SK-N-SH (cell line): ENCODE data around the gene PRKN. TPM values are rescaled to one million over a fixed set of nuclear protein-coding genes. Genes with fewer than 3 reads are reported as not detected.

Experiments used
- CTCF ChIA-PET: fragments of 300-600, 350-600 bp; formaldehyde crosslinking; extraction: SDS; loops from one replicate; lab custom pipeline; 2021; lab: Yijun Ruan, JAX
- POLR2A ChIA-PET: fragments of 350-600 bp; sonication (Branson Sonifier 250); formaldehyde crosslinking; extraction: SDS; loops from one replicate; lab custom pipeline; 2020; ENCODE audit warnings: antibody characterized with exemption, inconsistent platforms; lab: Yijun Ruan, JAX
- DNase-seq: peaks from one replicate; pipeline ENCODE4 v3.0.0; 2012
- H2AFZ ChIP-seq: fragments of 200-600 bp; sonication (generic); 2 replicates; pipeline ENCODE4 v1.8.1; 2016; ENCODE audit warnings: antibody characterized with exemption, mild to moderate bottlenecking, low read depth
- H3F3A ChIP-seq: fragments of 200-600 bp; sonication (generic); replicated peaks from 2 replicates; pipeline ENCODE3; 2016; ENCODE audit warnings: antibody characterized with exemption, mild to moderate bottlenecking; ENCODE audit not compliant: insufficient read depth
- H3K27ac ChIP-seq, 2 experiments: fragments of 200-500 bp in 1 of 2; fragments of 200-600 bp in 1 of 2; sonication (Bioruptor generic) in 1 of 2; sonication (generic), shearing (Covaris generic) in 1 of 2; 2 replicates each; pipeline versions ENCODE4 v1.5.1 to v1.6.1; 2014 to 2016; ENCODE audit warnings: low read depth in 2 of 2, inconsistent platforms in 1 of 2, low read length in 1 of 2, mild to moderate bottlenecking in 1 of 2, mixed read lengths in 1 of 2
- H3K27me3 ChIP-seq: fragments of 200-600 bp; sonication (generic), shearing (Covaris generic); 2 replicates; pipeline ENCODE4 v1.6.1; 2016; ENCODE audit warnings: mixed run types; ENCODE audit not compliant: insufficient read depth
- H3K36me3 ChIP-seq, 2 experiments: fragments of 200-500 bp in 1 of 2; fragments of 200-600 bp in 1 of 2; sonication (Bioruptor generic) in 1 of 2; sonication (generic) in 1 of 2; replicated peaks in 1 of 2; 2 replicates each; pipeline versions ENCODE3 to v1.5.1; 2014 to 2016; ENCODE audit warnings: low read length in 1 of 2, mild to moderate bottlenecking in 1 of 2; ENCODE audit not compliant: insufficient read depth in 2 of 2, control insufficient read depth in 1 of 2
- H3K4me1 ChIP-seq, 2 experiments: fragments of 200-500 bp in 1 of 2; fragments of 200-600 bp in 1 of 2; sonication (Bioruptor generic) in 1 of 2; sonication (generic), shearing (Covaris generic) in 1 of 2; 2 replicates each; pipeline versions ENCODE4 v1.5.1 to v1.6.1; 2014 to 2016; ENCODE audit warnings: low read depth in 1 of 2, low read length in 1 of 2, mixed run types in 1 of 2; ENCODE audit not compliant: insufficient read depth in 2 of 2, control insufficient read depth in 1 of 2
- H3K4me2 ChIP-seq: fragments of 200-600 bp; sonication (generic), shearing (Covaris generic); 2 replicates; pipeline ENCODE4 v1.6.1; 2017; ENCODE audit warnings: mixed run types
- H3K4me3 ChIP-seq, 2 experiments: fragments of 200-500 bp in 1 of 2; fragments of 200-600 bp in 1 of 2; sonication (Bioruptor generic) in 1 of 2; sonication (generic), shearing (Covaris generic) in 1 of 2; 2 replicates each; pipeline versions ENCODE4 v1.5.1 to v1.8.1; 2014 to 2016; ENCODE audit warnings: low read depth in 2 of 2, inconsistent platforms in 1 of 2, low read length in 1 of 2, mild to moderate bottlenecking in 1 of 2, mixed read lengths in 1 of 2, moderate library complexity in 1 of 2
- H3K79me2 ChIP-seq: fragments of 200-600 bp; sonication (generic); 2 replicates; pipeline ENCODE4 v1.8.1; 2017; ENCODE audit warnings: mild to moderate bottlenecking; ENCODE audit not compliant: insufficient read depth
- H3K9ac ChIP-seq: fragments of 200-600 bp; sonication (generic); 2 replicates; pipeline ENCODE4 v1.6.1; 2017; ENCODE audit warnings: mixed run types
- H3K9me2 ChIP-seq: fragments of 200-600 bp; sonication (generic); 2 replicates; pipeline ENCODE4 v1.6.1; 2017; ENCODE audit warnings: mixed run types
- H3K9me3 ChIP-seq: fragments of 200-600 bp; sonication (generic); 2 replicates; pipeline ENCODE4 v1.6.1; 2017; ENCODE audit warnings: mixed run types, mild to moderate bottlenecking, moderate library complexity
- H4K20me1 ChIP-seq: fragments of 200-600 bp; sonication (generic); 2 replicates; pipeline ENCODE4 v1.6.1; 2017; ENCODE audit warnings: mild to moderate bottlenecking, mixed run types; ENCODE audit not compliant: insufficient read depth
- CHD2 ChIP-seq: fragments of 150-350 bp; IDR thresholded peaks from 2 replicates; pipeline ENCODE4 v1.6.1; 2018; ENCODE audit warnings: low read length; ENCODE audit not compliant: partially characterized antibody
- CTCF ChIP-seq: fragments of 200-600 bp; sonication (generic); IDR thresholded peaks from 2 replicates; pipeline ENCODE4 v1.6.1; 2017; ENCODE audit warnings: antibody characterized with exemption, mild to moderate bottlenecking, moderate library complexity
- EP300 ChIP-seq, 2 experiments: IDR thresholded peaks; 2 replicates each; pipeline versions ENCODE4 v1.4.0 to v1.6.1; 2012; ENCODE audit warnings: borderline replicate concordance in 1 of 2, low read depth in 1 of 2, low read length in 1 of 2
- EZH2phosphoT487 ChIP-seq: fragments of 200-600 bp; sonication (generic); IDR thresholded peaks from 2 replicates; pipeline ENCODE4 v1.6.1; 2017; ENCODE audit warnings: low read depth, mixed run types, mild to moderate bottlenecking, antibody characterized with exemption, moderate library complexity, borderline replicate concordance
- FOSL2 ChIP-seq: IDR thresholded peaks from 2 replicates; pipeline ENCODE4 v1.4.0; 2012; ENCODE audit warnings: low read depth, mild to moderate bottlenecking, moderate library complexity, borderline replicate concordance
- FOXJ3 ChIP-seq: sonication (generic); formaldehyde crosslinking; IDR thresholded peaks from 2 replicates; pipeline ENCODE4 v1.5.1; 2020; ENCODE audit warnings: mild to moderate bottlenecking, missing genetic modification reagents
- GATA2 ChIP-seq: sonication (generic); formaldehyde crosslinking; IDR thresholded peaks from 2 replicates; pipeline ENCODE4 v1.5.0; 2020; ENCODE audit warnings: mild to moderate bottlenecking, missing genetic modification reagents
- JUND ChIP-seq: IDR thresholded peaks from 2 replicates; pipeline ENCODE4 v1.4.0; 2012
- MAX ChIP-seq: IDR thresholded peaks from 2 replicates; pipeline ENCODE4 v1.4.0; 2012; ENCODE audit warnings: low read depth
- RFX5 ChIP-seq: IDR thresholded peaks from 2 replicates; pipeline ENCODE4 v1.6.1; 2012; ENCODE audit warnings: mild to moderate bottlenecking, improper control_type of control experiment, low read length
- RXRA ChIP-seq: IDR thresholded peaks from 2 replicates; pipeline ENCODE4 v1.4.0; 2012; ENCODE audit warnings: low read depth, mild to moderate bottlenecking, borderline replicate concordance
- SIN3A ChIP-seq: IDR thresholded peaks from 2 replicates; pipeline ENCODE4 v1.6.1; 2012; ENCODE audit warnings: low read depth, mild to moderate bottlenecking, low read length, moderate library complexity, borderline replicate concordance
- SMC3 ChIP-seq: IDR thresholded peaks from 2 replicates; pipeline ENCODE4 v1.6.1; 2012; ENCODE audit warnings: low read depth, low read length, improper control_type of control experiment
- TCF12 ChIP-seq: IDR thresholded peaks from 2 replicates; pipeline ENCODE4 v1.4.0; 2012
- TEAD4 ChIP-seq: IDR thresholded peaks from 2 replicates; pipeline ENCODE4 v1.4.0; 2012; ENCODE audit warnings: mild to moderate bottlenecking, borderline replicate concordance; ENCODE audit not compliant: insufficient read depth
- USF1 ChIP-seq: IDR thresholded peaks from 2 replicates; pipeline ENCODE4 v1.4.0; 2012; ENCODE audit warnings: low read depth, borderline replicate concordance
- YY1 ChIP-seq: IDR thresholded peaks from 2 replicates; pipeline ENCODE4 v1.4.0; 2012; ENCODE audit warnings: low read depth, mild to moderate bottlenecking
- WGBS: methylation state at CpG from one replicate; pipeline ENCODE4 v1.1.6; 2017; ENCODE audit warnings: low lambda C conversion rate; 5-methylcytosine and 5-hydroxymethylcytosine counted together
- polyA plus RNA-seq, 3 experiments: library from polyadenylated mRNA; depleted of rRNA; stranded (reverse); fragments of >200 nt; gene quantifications; 2 replicates each; pipeline ENCODE4 v1.2.3, GENCODE V29; 2012
- TF ChIP-seq, protein P1 (sequence below): IDR thresholded peaks from 2 replicates; pipeline ENCODE4 v1.6.1; 2012; ENCODE audit warnings: mild to moderate bottlenecking, low read depth, low read length, moderate library complexity

Gene PRKN
- polyA plus RNA-seq, 1 of the 3 experiments (the other 2 are of a cell fraction): 0.76 TPM

DNA sequence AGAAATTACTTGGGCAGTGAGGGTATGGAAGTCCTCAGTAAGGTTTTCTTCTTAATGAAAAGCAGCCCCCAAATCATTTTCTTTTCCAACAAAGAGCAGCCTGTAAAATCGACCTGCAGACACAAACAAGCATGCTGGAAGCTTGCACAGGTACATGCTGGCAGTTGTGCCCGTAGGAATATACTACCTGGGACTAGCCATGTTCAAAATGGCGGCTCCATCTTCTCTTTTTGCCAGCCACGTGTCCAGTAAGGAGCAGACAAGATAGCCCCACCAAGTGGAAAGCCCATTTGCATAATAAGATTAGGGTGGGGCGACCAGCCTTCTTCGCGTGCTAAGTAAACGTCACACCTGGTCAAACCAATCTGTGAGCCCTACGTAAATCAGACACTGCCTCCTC lies 1194.3 kb downstream of the PRKN start:
- no peaks in the 10 kb centered on the region for H4K20me1 ChIP-seq
- no peaks in the 10 kb centered on the region for H3K4me1 ChIP-seq
- H3K36me3 ChIP-seq: no peaks in the 10 kb centered on the region
- H3K9me2 ChIP-seq: no peaks in the 10 kb centered on the region
- no peaks in the 10 kb centered on the region for H3K27me3 ChIP-seq
- DNase-seq: no peak
- H3K9ac ChIP-seq: no peak overlapping the region
- H3K4me3 ChIP-seq: no peak overlapping the region
- no peak overlapping the region for H3K27ac ChIP-seq
- TF ChIP-seq USF1 (no peak), FOSL2 (no peak), GATA2 (no peak), SMC3 (no peak)
- TF ChIP-seq, all 33 proteins: peak for 0
- 56% methylated on average over 9 of the region's 9 CpGs for WGBS
- no peaks in the 10 kb centered on the region for H3K79me2 ChIP-seq
- H2AFZ ChIP-seq: no peak overlapping the region
- no peaks in the 10 kb centered on the region for H3F3A ChIP-seq
- CTCF ChIA-PET: no interaction called here
- H3K9me3 ChIP-seq: no peaks in the 10 kb centered on the region
- POLR2A ChIA-PET: no interaction called here
- H3K4me2 ChIP-seq: no peak overlapping the region

GRCh38 chr6:161532536-161532935 lies 1195.0 kb downstream of the PRKN start:
- Histone ChIP-seq H3K9ac (no peak overlapping the region), H3K4me3 (no peak overlapping the region), H3K36me3 (no peaks in the 10 kb centered on the region), H3K4me2 (no peak overlapping the region), H3K79me2 (no peaks in the 10 kb centered on the region)
- TF ChIP-seq RFX5 (no peak), YY1 (no peak), CTCF (no peak), FOSL2 (no peak), SIN3A (no peak), GATA2 (no peak), TEAD4 (no peak)
- TF ChIP-seq, all 33 proteins: peak for 0
- no peak for DNase-seq
- Histone ChIP-seq H4K20me1 (no peaks in the 10 kb centered on the region), H3K4me1 (no peaks in the 10 kb centered on the region), H3K9me3 (no peaks in the 10 kb centered on the region), H3F3A (no peaks in the 10 kb centered on the region), H2AFZ (no peak overlapping the region), H3K27ac (no peak overlapping the region), H3K9me2 (no peaks in the 10 kb centered on the region), H3K27me3 (no peaks in the 10 kb centered on the region)
- 69% methylated on average over 6 of the region's 6 CpGs for WGBS
- ChIA-PET CTCF (no interaction called here), POLR2A (no interaction called here)

- POLR2A ChIA-PET: no interaction called here
- Histone ChIP-seq H3K9ac (no peak overlapping the region), H3K27me3 (no peaks in the 10 kb centered on the region), H3K4me3 (no peak overlapping the region), H3K4me1 (no peaks in the 10 kb centered on the region), H3K79me2 (no peaks in the 10 kb centered on the region), H4K20me1 (no peaks in the 10 kb centered on the region), H3K27ac (no peak overlapping the region), H3K4me2 (no peak overlapping the region), H3K36me3 (no peaks in the 10 kb centered on the region), H3K9me3 (no peaks in the 10 kb centered on the region), H3F3A (no peaks in the 10 kb centered on the region), H2AFZ (no peak overlapping the region), H3K9me2 (no peaks in the 10 kb centered on the region)
- no peak for DNase-seq
- WGBS: 17% methylated on average over 1 of the region's 1 CpG
- CTCF ChIA-PET: no interaction called here
- TF ChIP-seq EZH2phosphoT487 (no peak), TCF12 (no peak), RXRA (no peak), MAX (no peak), EP300 (IDR thresholded peaks at IDR 0.05; ENCODE audit: borderline replicate concordance in 1 of 2, low read depth in 1 of 2, low read length in 1 of 2) (no peak), CHD2 (no peak), JUND (no peak), FOXJ3 (CRISPR knock-in tag) (no peak)
- TF ChIP-seq, protein P1, sequence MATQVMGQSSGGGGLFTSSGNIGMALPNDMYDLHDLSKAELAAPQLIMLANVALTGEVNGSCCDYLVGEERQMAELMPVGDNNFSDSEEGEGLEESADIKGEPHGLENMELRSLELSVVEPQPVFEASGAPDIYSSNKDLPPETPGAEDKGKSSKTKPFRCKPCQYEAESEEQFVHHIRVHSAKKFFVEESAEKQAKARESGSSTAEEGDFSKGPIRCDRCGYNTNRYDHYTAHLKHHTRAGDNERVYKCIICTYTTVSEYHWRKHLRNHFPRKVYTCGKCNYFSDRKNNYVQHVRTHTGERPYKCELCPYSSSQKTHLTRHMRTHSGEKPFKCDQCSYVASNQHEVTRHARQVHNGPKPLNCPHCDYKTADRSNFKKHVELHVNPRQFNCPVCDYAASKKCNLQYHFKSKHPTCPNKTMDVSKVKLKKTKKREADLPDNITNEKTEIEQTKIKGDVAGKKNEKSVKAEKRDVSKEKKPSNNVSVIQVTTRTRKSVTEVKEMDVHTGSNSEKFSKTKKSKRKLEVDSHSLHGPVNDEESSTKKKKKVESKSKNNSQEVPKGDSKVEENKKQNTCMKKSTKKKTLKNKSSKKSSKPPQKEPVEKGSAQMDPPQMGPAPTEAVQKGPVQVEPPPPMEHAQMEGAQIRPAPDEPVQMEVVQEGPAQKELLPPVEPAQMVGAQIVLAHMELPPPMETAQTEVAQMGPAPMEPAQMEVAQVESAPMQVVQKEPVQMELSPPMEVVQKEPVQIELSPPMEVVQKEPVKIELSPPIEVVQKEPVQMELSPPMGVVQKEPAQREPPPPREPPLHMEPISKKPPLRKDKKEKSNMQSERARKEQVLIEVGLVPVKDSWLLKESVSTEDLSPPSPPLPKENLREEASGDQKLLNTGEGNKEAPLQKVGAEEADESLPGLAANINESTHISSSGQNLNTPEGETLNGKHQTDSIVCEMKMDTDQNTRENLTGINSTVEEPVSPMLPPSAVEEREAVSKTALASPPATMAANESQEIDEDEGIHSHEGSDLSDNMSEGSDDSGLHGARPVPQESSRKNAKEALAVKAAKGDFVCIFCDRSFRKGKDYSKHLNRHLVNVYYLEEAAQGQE: no peak
Measured at GRCh38 chr6:161526794-161527193, 1200.8 kb downstream of the PRKN start.
